ENCODE measurements around the gene EPSTI1.

Gene EPSTI1

DNA sequence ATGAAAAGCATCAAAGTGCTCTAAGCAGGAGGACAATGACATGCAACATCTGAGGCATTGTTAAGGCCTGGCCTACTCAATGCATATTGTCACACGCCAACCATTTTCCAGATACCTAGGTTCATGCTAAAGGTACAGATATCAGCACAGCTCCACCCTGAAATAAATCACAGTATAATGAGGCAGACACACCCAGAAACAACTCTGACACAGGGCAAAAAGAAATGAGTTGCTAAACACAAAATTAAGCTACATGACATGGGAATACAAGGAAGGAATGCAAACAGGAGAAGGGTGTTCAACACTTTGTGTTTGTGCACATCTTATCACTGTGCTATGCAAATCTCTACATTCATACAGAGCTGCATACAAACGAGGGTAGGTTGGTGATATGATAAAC lies 86.5 kb downstream of the EPSTI1 start:
- H3K4me1 ChIP-seq (ENCODE audit: control insufficient read depth, insufficient read depth, low read length), result peaks cover 14% of the 10 kb centered on the region
- no peak overlapping the region for H3K9ac ChIP-seq (ENCODE audit: low read length)
- no peak overlapping the region for H3K4me3 ChIP-seq (ENCODE audit: low read length)
- H3K27me3 ChIP-seq (ENCODE audit: control insufficient read depth, insufficient read depth, low read length), result no peaks in the 10 kb centered on the region
- H3K36me3 ChIP-seq (ENCODE audit: control insufficient read depth, insufficient read depth, low read length), result no peaks in the 10 kb centered on the region
- no peaks in the 10 kb centered on the region for H3K9me3 ChIP-seq (ENCODE audit: control insufficient read depth, low read length)

DNA sequence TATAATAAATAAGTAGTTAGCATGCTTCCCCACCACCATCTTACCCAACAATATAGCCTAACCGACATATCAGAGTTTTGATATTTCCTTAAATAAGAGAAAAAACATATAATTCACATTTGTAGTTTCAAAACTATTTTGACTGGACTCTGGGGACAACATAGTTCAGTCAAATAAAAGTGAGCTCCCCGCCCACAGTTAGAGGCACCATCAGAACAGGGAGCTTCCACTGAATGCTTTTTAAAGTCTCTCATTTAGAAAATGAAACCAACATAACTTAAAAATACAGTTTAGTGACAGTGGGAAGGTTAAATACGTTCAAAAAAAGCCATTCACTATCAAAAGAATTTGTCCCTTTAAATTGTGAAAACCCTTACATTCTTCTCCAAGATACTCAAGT lies 92.8 kb downstream of the EPSTI1 start:
- H3K36me3 ChIP-seq (ENCODE audit: control insufficient read depth, insufficient read depth, low read length), result no peaks in the 10 kb centered on the region
- H3K4me3 ChIP-seq (ENCODE audit: low read length), result no peak overlapping the region
- H3K9ac ChIP-seq (ENCODE audit: low read length), result no peak overlapping the region
- no peaks in the 10 kb centered on the region for H3K27me3 ChIP-seq (ENCODE audit: control insufficient read depth, insufficient read depth, low read length)
- peaks cover 5% of the 10 kb centered on the region for H3K4me1 ChIP-seq (ENCODE audit: control insufficient read depth, insufficient read depth, low read length)
- no peaks in the 10 kb centered on the region for H3K9me3 ChIP-seq (ENCODE audit: control insufficient read depth, low read length)

DNA sequence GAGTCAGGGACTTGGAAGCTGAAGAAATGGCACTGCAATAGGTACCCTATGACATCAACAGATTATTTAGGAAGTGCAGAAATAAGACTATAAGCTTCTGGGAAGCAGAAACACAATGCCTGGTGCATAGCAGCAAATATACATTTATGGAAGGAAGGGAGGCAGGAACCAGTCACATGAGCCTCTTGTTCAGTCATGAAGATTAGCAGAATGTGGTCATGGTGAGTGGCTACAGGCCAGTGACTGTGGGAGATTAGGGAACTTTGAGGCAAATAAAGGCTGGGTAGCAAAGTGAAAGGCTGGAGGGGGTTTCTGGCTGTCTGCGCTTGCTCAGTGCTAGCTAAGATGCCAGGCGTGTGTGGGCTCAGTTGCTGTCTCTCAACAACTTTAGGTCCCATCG lies 96.3 kb downstream of the EPSTI1 start:
- Histone ChIP-seq H3K9me3 (ENCODE audit: control insufficient read depth, low read length) (no peaks in the 10 kb centered on the region), H3K36me3 (ENCODE audit: control insufficient read depth, insufficient read depth, low read length) (no peaks in the 10 kb centered on the region), H3K27me3 (ENCODE audit: control insufficient read depth, insufficient read depth, low read length) (no peaks in the 10 kb centered on the region), H3K4me1 (ENCODE audit: control insufficient read depth, insufficient read depth, low read length) (peaks cover 17% of the 10 kb centered on the region), H3K9ac (ENCODE audit: low read length) (no peak overlapping the region), H3K4me3 (ENCODE audit: low read length) (no peak overlapping the region)

DNA sequence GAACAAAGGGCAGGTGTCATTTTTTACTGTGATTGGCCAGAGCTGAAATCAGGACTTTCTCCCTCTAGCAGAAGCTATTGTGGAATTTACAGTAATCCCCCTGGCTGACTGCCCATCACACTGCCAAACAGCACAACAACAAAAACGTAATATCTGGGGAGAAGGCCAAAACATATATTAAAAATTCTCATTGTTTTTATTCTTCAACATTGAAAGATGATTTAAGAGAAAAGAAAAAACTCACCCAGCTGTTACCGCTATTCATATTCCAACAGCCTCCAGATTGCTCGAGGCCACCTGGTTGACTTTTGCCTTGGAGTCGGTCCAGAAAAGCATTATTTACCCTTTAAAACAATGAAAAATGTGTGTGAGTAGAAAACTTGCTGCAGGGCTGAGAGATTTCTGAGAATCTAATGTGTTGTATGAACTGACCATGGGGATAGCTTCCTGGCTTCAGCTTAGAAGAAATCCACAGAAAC lies 97.2 kb downstream of the EPSTI1 start:
- Histone ChIP-seq H3K9ac (ENCODE audit: low read length) (no peak overlapping the region), H3K9me3 (ENCODE audit: control insufficient read depth, low read length) (no peaks in the 10 kb centered on the region), H3K4me1 (ENCODE audit: control insufficient read depth, insufficient read depth, low read length) (peaks cover 17% of the 10 kb centered on the region), H3K4me3 (ENCODE audit: low read length) (no peak overlapping the region), H3K27me3 (ENCODE audit: control insufficient read depth, insufficient read depth, low read length) (no peaks in the 10 kb centered on the region), H3K36me3 (ENCODE audit: control insufficient read depth, insufficient read depth, low read length) (no peaks in the 10 kb centered on the region)

DNA sequence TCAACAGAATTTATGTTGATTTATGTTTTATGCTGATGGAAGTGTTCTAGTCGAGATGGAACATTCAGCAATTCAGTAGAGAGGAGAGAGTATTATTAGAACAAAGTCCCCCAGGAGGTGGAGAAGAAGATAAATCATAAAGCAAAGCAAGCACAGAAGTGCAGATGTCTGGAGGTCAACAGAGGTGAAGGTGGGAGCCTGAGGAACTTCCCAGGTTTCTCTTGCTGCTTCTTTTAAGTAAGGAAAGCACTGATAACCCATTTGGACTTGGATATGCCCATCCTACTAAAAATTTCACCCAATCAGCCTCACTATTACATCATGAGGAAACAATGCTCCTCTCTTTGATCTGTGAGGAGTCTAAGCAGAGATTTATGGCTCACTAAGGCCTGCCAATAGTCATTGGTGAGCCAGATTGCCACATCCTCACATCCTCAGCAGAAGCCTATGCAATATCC lies 98.8 kb downstream of the EPSTI1 start:
- Histone ChIP-seq H3K9me3 (ENCODE audit: control insufficient read depth, low read length) (no peaks in the 10 kb centered on the region), H3K4me3 (ENCODE audit: low read length) (no peak overlapping the region), H3K36me3 (ENCODE audit: control insufficient read depth, insufficient read depth, low read length) (no peaks in the 10 kb centered on the region), H3K4me1 (ENCODE audit: control insufficient read depth, insufficient read depth, low read length) (peaks cover 17% of the 10 kb centered on the region), H3K27me3 (ENCODE audit: control insufficient read depth, insufficient read depth, low read length) (no peaks in the 10 kb centered on the region), H3K9ac (ENCODE audit: low read length) (no peak overlapping the region)

DNA sequence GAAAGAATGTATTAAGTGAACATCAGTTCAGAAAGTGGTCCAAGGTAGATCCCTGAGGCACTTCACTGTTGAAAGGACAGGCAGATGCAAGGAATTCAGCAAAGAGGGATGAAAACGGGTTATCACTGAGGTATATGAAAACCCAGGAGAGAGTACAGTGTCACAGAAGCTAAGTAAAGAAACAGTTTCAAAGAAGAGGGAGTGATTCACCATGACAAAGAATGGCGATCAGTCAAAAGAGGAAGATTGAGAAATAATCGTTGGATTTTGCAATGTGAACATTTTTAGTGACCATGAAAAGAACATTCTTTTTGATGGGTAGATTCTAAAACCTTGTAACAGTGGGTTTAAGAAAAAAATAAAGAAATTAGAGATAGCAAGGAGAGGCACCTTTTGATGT lies 99.3 kb downstream of the EPSTI1 start:
- Histone ChIP-seq H3K9me3 (ENCODE audit: control insufficient read depth, low read length) (no peaks in the 10 kb centered on the region), H3K4me1 (ENCODE audit: control insufficient read depth, insufficient read depth, low read length) (peaks cover 17% of the 10 kb centered on the region), H3K9ac (ENCODE audit: low read length) (no peak overlapping the region), H3K36me3 (ENCODE audit: control insufficient read depth, insufficient read depth, low read length) (no peaks in the 10 kb centered on the region), H3K4me3 (ENCODE audit: low read length) (no peak overlapping the region), H3K27me3 (ENCODE audit: control insufficient read depth, insufficient read depth, low read length) (no peaks in the 10 kb centered on the region)

DNA sequence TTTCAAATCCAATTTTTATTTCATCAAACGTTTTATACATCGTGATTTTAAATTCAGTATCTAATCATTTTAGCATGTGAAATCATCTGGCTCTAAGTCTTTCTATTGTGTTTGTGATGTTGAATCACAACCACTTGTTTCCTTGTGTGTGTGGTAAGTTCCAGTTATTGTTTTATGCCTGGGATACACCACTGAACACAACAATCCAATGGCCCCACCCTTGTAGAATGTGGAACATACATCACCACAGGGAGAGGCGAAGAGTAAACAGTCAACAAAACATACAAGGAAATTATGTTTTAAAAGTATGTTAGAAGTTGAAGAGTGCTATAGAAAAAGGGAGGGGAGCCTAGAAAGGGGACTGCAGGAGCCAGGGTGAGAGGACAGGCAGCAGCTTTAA lies 100.5 kb downstream of the EPSTI1 start:
- no peak overlapping the region for H3K9ac ChIP-seq (ENCODE audit: low read length)
- no peaks in the 10 kb centered on the region for H3K9me3 ChIP-seq (ENCODE audit: control insufficient read depth, low read length)
- H3K27me3 ChIP-seq (ENCODE audit: control insufficient read depth, insufficient read depth, low read length), result no peaks in the 10 kb centered on the region
- peaks cover 17% of the 10 kb centered on the region for H3K4me1 ChIP-seq (ENCODE audit: control insufficient read depth, insufficient read depth, low read length)
- H3K4me3 ChIP-seq (ENCODE audit: low read length), result no peak overlapping the region
- H3K36me3 ChIP-seq (ENCODE audit: control insufficient read depth, insufficient read depth, low read length), result no peaks in the 10 kb centered on the region

DNA sequence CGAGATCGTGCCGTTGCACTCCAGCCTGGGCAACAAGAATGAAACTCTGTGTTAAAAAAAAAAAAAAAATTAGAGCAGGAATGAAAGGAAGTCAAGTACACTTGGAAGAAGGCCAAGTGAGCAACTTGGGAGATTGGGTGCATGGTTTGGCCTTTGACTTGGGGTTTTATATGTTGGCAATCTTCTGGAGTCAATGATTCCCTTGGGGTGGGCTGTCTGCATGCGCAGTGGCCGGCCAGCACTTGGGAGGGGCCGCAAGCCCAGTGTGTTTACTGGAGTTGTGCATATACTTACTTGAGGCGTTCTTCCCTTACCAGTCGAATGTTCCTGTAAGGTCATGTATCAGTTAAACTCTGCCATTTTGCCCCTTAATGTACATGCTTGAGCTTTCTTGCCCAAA lies 106.7 kb downstream of the EPSTI1 start:
- Histone ChIP-seq H3K27me3 (ENCODE audit: control insufficient read depth, insufficient read depth, low read length) (no peaks in the 10 kb centered on the region), H3K9ac (ENCODE audit: low read length) (no peak overlapping the region), H3K36me3 (ENCODE audit: control insufficient read depth, insufficient read depth, low read length) (no peaks in the 10 kb centered on the region), H3K9me3 (ENCODE audit: control insufficient read depth, low read length) (no peaks in the 10 kb centered on the region), H3K4me1 (ENCODE audit: control insufficient read depth, insufficient read depth, low read length) (no peaks in the 10 kb centered on the region), H3K4me3 (ENCODE audit: low read length) (no peak overlapping the region)

DNA sequence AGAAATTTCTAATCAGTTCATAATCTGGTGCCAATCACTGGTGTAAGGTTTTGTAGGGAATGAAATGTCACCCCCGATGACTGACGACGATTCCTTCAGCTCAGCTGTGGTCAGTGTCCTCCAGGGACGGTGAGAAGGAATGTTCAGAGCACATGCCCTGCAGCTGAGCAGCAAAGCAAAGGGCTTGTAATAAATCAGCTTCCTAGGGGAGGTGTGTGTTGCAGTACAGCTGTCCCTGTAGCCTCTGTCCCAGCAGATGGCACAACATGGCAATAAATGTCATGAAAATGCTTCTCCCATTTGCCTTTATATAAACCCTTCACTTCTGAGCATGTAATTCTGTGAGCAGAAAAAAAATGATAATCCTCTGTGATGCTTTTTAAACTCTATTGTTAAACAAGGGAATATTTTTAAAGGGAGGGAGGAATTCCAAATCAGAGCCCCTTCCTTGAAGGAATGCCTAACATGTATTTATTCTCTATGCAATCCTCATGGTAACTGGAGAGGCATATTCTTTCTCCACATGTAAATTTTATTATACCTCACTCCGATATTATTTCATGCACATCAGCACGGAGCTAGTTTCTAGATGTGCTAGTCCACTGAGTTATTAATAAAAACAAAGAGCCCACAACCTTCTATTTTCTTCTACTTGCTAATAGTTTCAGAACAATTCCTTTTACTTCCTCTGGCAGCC lies 108.1 kb downstream of the EPSTI1 start:
- Histone ChIP-seq H3K9me3 (ENCODE audit: control insufficient read depth, low read length) (no peaks in the 10 kb centered on the region), H3K36me3 (ENCODE audit: control insufficient read depth, insufficient read depth, low read length) (no peaks in the 10 kb centered on the region), H3K4me1 (ENCODE audit: control insufficient read depth, insufficient read depth, low read length) (no peaks in the 10 kb centered on the region), H3K27me3 (ENCODE audit: control insufficient read depth, insufficient read depth, low read length) (no peaks in the 10 kb centered on the region), H3K4me3 (ENCODE audit: low read length) (no peak overlapping the region), H3K9ac (ENCODE audit: low read length) (no peak overlapping the region)

DNA sequence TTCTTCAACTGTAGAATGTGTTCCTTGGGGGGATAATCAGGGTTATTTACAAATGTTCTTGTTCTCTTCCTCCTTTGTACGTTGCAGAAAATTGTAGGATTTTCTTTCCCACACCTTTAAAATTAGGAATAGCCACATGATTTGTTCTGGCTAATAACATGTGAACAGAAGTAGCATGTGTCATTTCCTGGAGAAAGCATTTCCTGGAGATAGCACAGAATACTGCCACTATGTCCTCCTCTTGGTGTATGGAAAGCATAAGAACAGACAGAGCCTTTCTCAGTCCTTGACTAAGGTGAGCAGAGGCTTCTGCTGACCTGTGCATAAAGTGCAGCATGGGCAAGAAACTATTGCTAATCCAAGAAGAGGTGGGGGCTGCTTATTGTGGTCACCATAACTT lies 108.9 kb downstream of the EPSTI1 start:
- Histone ChIP-seq H3K36me3 (ENCODE audit: control insufficient read depth, insufficient read depth, low read length) (no peaks in the 10 kb centered on the region), H3K9me3 (ENCODE audit: control insufficient read depth, low read length) (no peaks in the 10 kb centered on the region), H3K27me3 (ENCODE audit: control insufficient read depth, insufficient read depth, low read length) (no peaks in the 10 kb centered on the region), H3K4me3 (ENCODE audit: low read length) (no peak overlapping the region), H3K9ac (ENCODE audit: low read length) (no peak overlapping the region), H3K4me1 (ENCODE audit: control insufficient read depth, insufficient read depth, low read length) (no peaks in the 10 kb centered on the region)

DNA sequence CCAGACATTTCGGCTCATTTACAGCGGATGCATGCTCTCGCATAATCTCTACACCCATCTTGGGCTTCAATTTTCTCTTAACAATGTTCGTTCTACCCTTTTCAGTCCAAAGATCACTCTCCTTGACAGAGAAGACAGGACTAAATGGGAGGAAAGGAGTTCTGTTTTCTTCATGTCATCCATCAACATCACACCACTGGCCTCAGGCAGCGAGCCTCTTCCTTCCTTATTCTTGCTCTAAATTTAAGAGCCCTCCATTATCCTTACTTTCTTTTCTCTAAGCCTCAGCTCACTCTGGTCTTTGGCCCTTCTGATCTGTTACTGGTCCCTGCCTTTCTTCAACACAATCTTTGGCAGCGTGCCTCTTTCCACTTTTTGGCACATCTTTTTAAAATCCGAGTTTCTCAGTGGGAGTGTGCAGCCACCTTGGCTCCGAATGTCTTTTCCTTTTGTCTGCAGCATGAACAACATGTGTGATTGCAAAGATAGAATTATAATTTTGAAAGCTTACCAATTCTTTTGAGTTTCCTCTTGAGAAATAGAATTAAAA lies 111.9 kb downstream of the EPSTI1 start:
- H3K4me1 ChIP-seq (ENCODE audit: control insufficient read depth, insufficient read depth, low read length), result peaks cover 12% of the 10 kb centered on the region
- no peaks in the 10 kb centered on the region for H3K27me3 ChIP-seq (ENCODE audit: control insufficient read depth, insufficient read depth, low read length)
- H3K4me3 ChIP-seq (ENCODE audit: low read length), result no peak overlapping the region
- H3K9ac ChIP-seq (ENCODE audit: low read length), result no peak overlapping the region
- no peaks in the 10 kb centered on the region for H3K36me3 ChIP-seq (ENCODE audit: control insufficient read depth, insufficient read depth, low read length)
- no peaks in the 10 kb centered on the region for H3K9me3 ChIP-seq (ENCODE audit: control insufficient read depth, low read length)

DNA sequence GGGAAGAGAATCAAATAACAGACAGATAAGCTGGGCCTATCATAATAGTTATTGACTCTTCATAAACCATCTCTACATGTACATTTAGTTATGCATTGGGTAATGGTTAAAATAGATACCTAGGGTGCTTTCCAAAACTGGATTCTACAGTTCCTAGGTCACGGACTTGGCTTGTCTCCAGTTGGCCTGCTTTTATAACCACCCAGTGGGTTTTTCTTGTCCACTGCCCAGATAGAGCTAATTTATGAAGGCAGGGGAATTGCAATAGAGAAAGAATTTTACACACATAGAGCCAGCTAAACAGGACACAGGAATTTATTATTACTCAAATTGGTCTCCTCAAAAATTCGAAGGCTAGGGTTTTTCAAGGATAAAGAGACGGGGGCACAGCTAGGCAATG lies 113.3 kb downstream of the EPSTI1 start:
- no peaks in the 10 kb centered on the region for H3K9me3 ChIP-seq (ENCODE audit: control insufficient read depth, low read length)
- H3K27me3 ChIP-seq (ENCODE audit: control insufficient read depth, insufficient read depth, low read length), result no peaks in the 10 kb centered on the region
- H3K36me3 ChIP-seq (ENCODE audit: control insufficient read depth, insufficient read depth, low read length), result no peaks in the 10 kb centered on the region
- peaks cover 12% of the 10 kb centered on the region for H3K4me1 ChIP-seq (ENCODE audit: control insufficient read depth, insufficient read depth, low read length)
- no peak overlapping the region for H3K9ac ChIP-seq (ENCODE audit: low read length)
- H3K4me3 ChIP-seq (ENCODE audit: low read length), result no peak overlapping the region
